GM19324 (cell line): ENCODE results near the gene NDUFAF8.

Source experiments
- ATAC-seq: cut with Tn5 transposase; IDR thresholded peaks from one replicate; pipeline ENCODE4 v1.9.1; 2021; ENCODE audit warnings: mild to moderate bottlenecking, moderate library complexity; ENCODE audit not compliant: unreplicated experiment, low FRiP score

Gene NDUFAF8

GRCh38 chr17:81267390-81268067, 28.4 kb downstream of the NDUFAF8 start:
- ATAC-seq = no peak

- ATAC-seq = no peak
These were observed 31.2 kb downstream of the NDUFAF8 start for GRCh38 chr17:81270279-81270678.

GRCh38 chr17:81271226-81271625, 32.1 kb downstream of the NDUFAF8 start:
- ATAC-seq = no peak

- ATAC-seq = no peak
These were observed 33.5 kb downstream of the NDUFAF8 start for GRCh38 chr17:81272616-81273015.

- ATAC-seq = no peak
These were observed 34.8 kb downstream of the NDUFAF8 start for GRCh38 chr17:81273698-81274470.

GRCh38 chr17:81274471-81274855, 35.3 kb downstream of the NDUFAF8 start:
- ATAC-seq = no peak

- ATAC-seq = no peak
These were observed 37.7 kb downstream of the NDUFAF8 start for GRCh38 chr17:81276781-81277180.

GRCh38 chr17:81277421-81277820, 38.3 kb downstream of the NDUFAF8 start:
- ATAC-seq = no peak

GRCh38 chr17:81277946-81278693, 39.0 kb downstream of the NDUFAF8 start:
- no peak for ATAC-seq

- no peak for ATAC-seq
These were observed 39.7 kb downstream of the NDUFAF8 start for GRCh38 chr17:81278831-81279230.

GRCh38 chr17:81279278-81280275, 40.5 kb downstream of the NDUFAF8 start:
- ATAC-seq = no peak

GRCh38 chr17:81280571-81280970, 41.5 kb downstream of the NDUFAF8 start:
- ATAC-seq = no peak

- ATAC-seq = no peak
These were observed 43.0 kb downstream of the NDUFAF8 start for GRCh38 chr17:81282141-81282540.

GRCh38 chr17:81282876-81283275, 43.8 kb downstream of the NDUFAF8 start:
- ATAC-seq = no peak

- ATAC-seq = no peak
These were observed 46.2 kb downstream of the NDUFAF8 start for GRCh38 chr17:81285179-81285878.

GRCh38 chr17:81285894-81286293, 46.8 kb downstream of the NDUFAF8 start:
- no peak for ATAC-seq

GRCh38 chr17:81286491-81287145, 47.5 kb downstream of the NDUFAF8 start:
- no peak for ATAC-seq

GRCh38 chr17:81287152-81287551, 48.0 kb downstream of the NDUFAF8 start:
- no peak for ATAC-seq
